ENCODE data around the gene ADPRS. TPM values are rescaled to one million over a fixed set of nuclear protein-coding genes. Genes with fewer than 3 reads are reported as not detected.

The ADPRS gene
- total and polyA plus RNA-seq, 2 donors (not counting 1 experiment from before 2014, with no cell fraction given), result 25.3 to 30.9 TPM

- H3K79me2 ChIP-seq (ENCODE audit: control insufficient read depth, insufficient read depth, low read length), result peaks cover 52% of the 10 kb centered on the region
- no peak overlapping the region for H2AFZ ChIP-seq (ENCODE audit: low read length)
- H3K9me3 ChIP-seq (ENCODE audit: control insufficient read depth, insufficient read depth, low read depth, low read length), result no peaks in the 10 kb centered on the region
- H3K36me3 ChIP-seq (ENCODE audit: control insufficient read depth, insufficient read depth, low read length), result peaks cover 2% of the 10 kb centered on the region
- H3K4me3 ChIP-seq (replicated peaks in 1 of 4; ENCODE audit: control extremely low read depth in 1 of 4, insufficient read depth in 1 of 4, low read depth in 3 of 4, low read length in 4 of 4), result no peak overlapping the region
- TF ChIP-seq EZH2 (IDR thresholded peaks at IDR 0.05; ENCODE audit: low read length, missing control alignments), result no peak
- no peak for TF ChIP-seq CTCF (conservative IDR thresholded peaks at IDR 0.05 in 1 of 2, IDR thresholded peaks at IDR 0.05 in 1 of 2; ENCODE audit: low read depth in 1 of 2, low read length in 2 of 2)
- H4K20me1 ChIP-seq (ENCODE audit: control insufficient read depth, extremely low read depth, insufficient read depth, low read length), result no peaks in the 10 kb centered on the region
- no peak overlapping the region for H3K27ac ChIP-seq (ENCODE audit: insufficient read depth, low read length)
- peaks cover 12% of the 10 kb centered on the region for H3K4me1 ChIP-seq (ENCODE audit: control insufficient read depth, extremely low read depth, insufficient read depth, low read length)
- DNase-seq (ENCODE audit: low read depth in 2 of 2), result no peak
- no peaks in the 10 kb centered on the region for H3K27me3 ChIP-seq (ENCODE audit: control insufficient read depth, insufficient read depth, low read length)
- no peak overlapping the region for H3K4me2 ChIP-seq (ENCODE audit: extremely low read depth, insufficient read depth, low read length)
- H3K9ac ChIP-seq (ENCODE audit: insufficient read depth, low read length), result no peak overlapping the region
These were observed 53.4 kb downstream of the ADPRS start for GRCh38 chr1:36142121-36142520.

GRCh38 chr1:36143424-36143823, 54.7 kb downstream of the ADPRS start:
- Histone ChIP-seq H3K4me2 (ENCODE audit: extremely low read depth, insufficient read depth, low read length) (no peak overlapping the region), H3K9me3 (ENCODE audit: control insufficient read depth, insufficient read depth, low read depth, low read length) (no peaks in the 10 kb centered on the region), H3K4me3 (replicated peaks in 1 of 4; ENCODE audit: control extremely low read depth in 1 of 4, insufficient read depth in 1 of 4, low read depth in 3 of 4, low read length in 4 of 4) (no peak overlapping the region), H4K20me1 (ENCODE audit: control insufficient read depth, extremely low read depth, insufficient read depth, low read length) (no peaks in the 10 kb centered on the region), H3K27me3 (ENCODE audit: control insufficient read depth, insufficient read depth, low read length) (no peaks in the 10 kb centered on the region), H3K79me2 (ENCODE audit: control insufficient read depth, insufficient read depth, low read length) (peaks cover 63% of the 10 kb centered on the region), H3K9ac (ENCODE audit: insufficient read depth, low read length) (no peak overlapping the region), H3K27ac (ENCODE audit: insufficient read depth, low read length) (no peak overlapping the region), H3K4me1 (ENCODE audit: control insufficient read depth, extremely low read depth, insufficient read depth, low read length) (peaks cover 5% of the 10 kb centered on the region), H2AFZ (ENCODE audit: low read length) (no peak overlapping the region), H3K36me3 (ENCODE audit: control insufficient read depth, insufficient read depth, low read length) (no peaks in the 10 kb centered on the region)
- no peak for DNase-seq (ENCODE audit: low read depth in 2 of 2)
- no peak for TF ChIP-seq EZH2 (IDR thresholded peaks at IDR 0.05; ENCODE audit: low read length, missing control alignments)

Other genes starting within 250 kb of the ADPRS start
- gene AGO1, start 205.7 kb upstream of the ADPRS start, total RNA-seq, result 6.9 and 7.6 TPM in 2 replicates
- gene AGO1, start 205.7 kb upstream of the ADPRS start, polyA plus RNA-seq, result 12.8 and 17.5 TPM in 2 replicates
- gene AGO3, start 157.8 kb upstream of the ADPRS start, total RNA-seq, result 7.4 and 12.9 TPM in 2 replicates
- gene AGO3, start 157.8 kb upstream of the ADPRS start, polyA plus RNA-seq, result 17.4 and 19.6 TPM in 2 replicates
- 0.26 and 0.50 TPM in 2 replicates for gene TEKT2, start 4.8 kb upstream of the ADPRS start, total RNA-seq
- 0.06 and 0.09 TPM in 2 replicates for gene TEKT2, start 4.8 kb upstream of the ADPRS start, polyA plus RNA-seq
- 18.5 and 31.0 TPM in 2 replicates for gene COL8A2, start 36.3 kb downstream of the ADPRS start, total RNA-seq
- 2.9 and 5.2 TPM in 2 replicates for gene COL8A2, start 36.3 kb downstream of the ADPRS start, polyA plus RNA-seq
- 70.6 and 88.5 TPM in 2 replicates for gene TRAPPC3, start 60.6 kb downstream of the ADPRS start, total RNA-seq
- 102 and 105 TPM in 2 replicates for gene TRAPPC3, start 60.6 kb downstream of the ADPRS start, polyA plus RNA-seq
- 52.6 and 78.4 TPM in 2 replicates for gene MAP7D1, start 67.3 kb downstream of the ADPRS start, total RNA-seq
- gene MAP7D1, start 67.3 kb downstream of the ADPRS start, polyA plus RNA-seq, result 70.6 and 91.2 TPM in 2 replicates
- 67.5 and 92.5 TPM in 2 replicates for gene THRAP3, start 135.6 kb downstream of the ADPRS start, total RNA-seq
- 96.4 and 97.5 TPM in 2 replicates for gene THRAP3, start 135.6 kb downstream of the ADPRS start, polyA plus RNA-seq
- gene SH3D21, start 217.5 kb downstream of the ADPRS start, total RNA-seq, result 2.8 and 3.3 TPM in 2 replicates
- gene SH3D21, start 217.5 kb downstream of the ADPRS start, polyA plus RNA-seq, result 1.1 and 1.9 TPM in 2 replicates
- 199 and 248 TPM in 2 replicates for gene EVA1B, start 234.8 kb downstream of the ADPRS start, total RNA-seq
- 22.7 and 27.1 TPM in 2 replicates for gene EVA1B, start 234.8 kb downstream of the ADPRS start, polyA plus RNA-seq